ENCODE data around the gene NDUFV3. TPM values are rescaled to one million over a fixed set of nuclear protein-coding genes. Genes with fewer than 3 reads are reported as not detected.
"Not testable (repeated sequence)": the region's sequence is repeated elsewhere in the genome, so short reads cannot be mapped to it uniquely, and the experiment has no call there.

NDUFV3 gene
- total and polyA plus RNA-seq, 7 donors: 37.3 to 105 (median 74.8) TPM

GRCh38 chr21:42923553-42924432, 30.7 kb downstream of the NDUFV3 start:
- intact Hi-C loops (cut with DNase I): loop anchor here in 1 of 2 donors (5.0 kb wide), 1 partner anchor 49 kb away; the partner anchor contains the start of gene PKNOX1
- TF ChIP-seq CTCF (IDR thresholded peaks at IDR 0.05): peak; percentile 73
- H3K9me3 ChIP-seq: no peaks in the 10 kb centered on the region
- peak overlapping the region; percentile 25 for H3K4me3 ChIP-seq
- no peak overlapping the region for H3K27ac ChIP-seq
- H3K36me3 ChIP-seq (ENCODE audit: insufficient read depth in 1 of 2, low read depth in 1 of 2): no peaks in the 10 kb centered on the region
- 16 to 20% (median 19%) methylated on average over 18 of the region's 18 CpGs for WGBS, 3 donors
- no peaks in the 10 kb centered on the region for H3K27me3 ChIP-seq (ENCODE audit: insufficient read depth in 3 of 3, low read length in 2 of 3)
- peaks cover 8% of the 10 kb centered on the region for H3K4me1 ChIP-seq
- ATAC-seq: peak; percentile 79 to 92 (median 88)
- DNase-seq: peak; percentile 57 to 67

- no peaks in the 10 kb centered on the region for H3K9me3 ChIP-seq
- no peak for DNase-seq
- peaks cover 8% of the 10 kb centered on the region for H3K4me1 ChIP-seq
- WGBS, 3 donors: 77 to 86% (median 82%) methylated on average over 6 of the region's 6 CpGs
- ATAC-seq: no peak
- H3K27ac ChIP-seq: no peak overlapping the region
- intact Hi-C loops (cut with DNase I): loop anchor here in 1 of 2 donors (5.0 kb wide), 1 partner anchor 48 kb away; the partner anchor contains the start of gene PKNOX1
- no peak overlapping the region for H3K4me3 ChIP-seq
- no peaks in the 10 kb centered on the region for H3K36me3 ChIP-seq (ENCODE audit: insufficient read depth in 1 of 2, low read depth in 1 of 2)
- TF ChIP-seq CTCF (IDR thresholded peaks at IDR 0.05): no peak
- H3K27me3 ChIP-seq (ENCODE audit: insufficient read depth in 3 of 3, low read length in 2 of 3): no peaks in the 10 kb centered on the region
Measured at GRCh38 chr21:42924433-42924751, 31.3 kb downstream of the NDUFV3 start.

- no peak within 1 kb of the TSS for H3K27ac ChIP-seq
- H3K4me3 ChIP-seq: no peak within 1 kb of the TSS
- H3K9me3 ChIP-seq: no peaks in the 10 kb centered on the region
- intact Hi-C loops (cut with DNase I): no loop called here
- TF ChIP-seq CTCF (IDR thresholded peaks at IDR 0.05): no peak
- DNase-seq (no peak), ATAC-seq (no peak)
- H3K27me3 ChIP-seq (ENCODE audit: insufficient read depth in 3 of 3, low read length in 2 of 3): no peaks in the 10 kb centered on the region
- 87 to 90% (median 89%) methylated on average over 29 of the region's 29 CpGs for WGBS, 3 donors
- no peaks in the 10 kb centered on the region for H3K36me3 ChIP-seq (ENCODE audit: insufficient read depth in 1 of 2, low read depth in 1 of 2)
- peaks cover 8% of the 10 kb centered on the region for H3K4me1 ChIP-seq
Measured at GRCh38 chr21:42925114-42925926, 32.2 kb downstream of the NDUFV3 start, which contains the start of gene ERVH48-1. ERVH48-1 (minus strand) TSS chr21:42925630; CDS start chr21:42919006, 6,624 bp downstream.

- ATAC-seq; H3K4me3 ChIP-seq; H3K36me3 ChIP-seq (ENCODE audit: insufficient read depth in 1 of 2, low read depth in 1 of 2); DNase-seq; intact Hi-C loops (cut with DNase I); H3K9me3 ChIP-seq; H3K27ac ChIP-seq; H3K27me3 ChIP-seq (ENCODE audit: insufficient read depth in 3 of 3, low read length in 2 of 3); H3K4me1 ChIP-seq: not testable (repeated sequence)
- WGBS, 3 donors: 92 to 95% (median 93%) methylated on average over 23 of the region's 23 CpGs
Measured at GRCh38 chr21:42927474-42928200, 34.5 kb downstream of the NDUFV3 start.
